C4-2B (cell line): ENCODE results near the gene TMEM270.

Experiments used
- ZFX ChIP-seq: fragments of 450-650 bp; IDR thresholded peaks from 2 replicates; pipeline ENCODE4 v1.6.1; 2017
- TF ChIP-seq, protein P1 (sequence below): fragments of 450-650 bp; conservative IDR thresholded peaks from 2 replicates; pipeline ENCODE4 v1.5.1; 2017; ENCODE audit warnings: mild to moderate bottlenecking

DNA sequence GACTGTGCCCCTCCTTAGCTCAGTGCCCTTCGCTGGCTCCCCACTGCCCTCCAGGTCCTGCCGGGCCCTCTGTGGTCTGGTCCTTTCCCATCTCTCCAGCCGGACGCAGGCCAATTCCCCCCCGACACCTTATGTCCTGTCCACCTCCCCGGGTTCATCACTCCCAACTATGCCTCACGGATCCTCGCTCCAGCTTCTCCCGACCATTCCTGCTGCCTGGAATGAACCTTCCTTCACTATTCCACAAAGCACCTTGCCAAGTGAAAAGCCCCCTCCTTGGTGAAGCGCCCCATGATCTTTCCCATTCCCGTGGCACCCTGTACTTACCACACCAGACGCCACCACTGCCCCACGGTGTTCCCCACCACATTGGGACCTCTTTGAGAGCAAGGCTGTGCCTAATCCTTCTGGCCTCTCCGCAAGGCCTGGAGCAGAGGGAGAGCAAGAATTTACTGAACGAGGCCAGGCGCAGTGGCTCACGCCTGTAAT lies 47.2 kb downstream of the TMEM270 start:
- TF ChIP-seq, protein P1, sequence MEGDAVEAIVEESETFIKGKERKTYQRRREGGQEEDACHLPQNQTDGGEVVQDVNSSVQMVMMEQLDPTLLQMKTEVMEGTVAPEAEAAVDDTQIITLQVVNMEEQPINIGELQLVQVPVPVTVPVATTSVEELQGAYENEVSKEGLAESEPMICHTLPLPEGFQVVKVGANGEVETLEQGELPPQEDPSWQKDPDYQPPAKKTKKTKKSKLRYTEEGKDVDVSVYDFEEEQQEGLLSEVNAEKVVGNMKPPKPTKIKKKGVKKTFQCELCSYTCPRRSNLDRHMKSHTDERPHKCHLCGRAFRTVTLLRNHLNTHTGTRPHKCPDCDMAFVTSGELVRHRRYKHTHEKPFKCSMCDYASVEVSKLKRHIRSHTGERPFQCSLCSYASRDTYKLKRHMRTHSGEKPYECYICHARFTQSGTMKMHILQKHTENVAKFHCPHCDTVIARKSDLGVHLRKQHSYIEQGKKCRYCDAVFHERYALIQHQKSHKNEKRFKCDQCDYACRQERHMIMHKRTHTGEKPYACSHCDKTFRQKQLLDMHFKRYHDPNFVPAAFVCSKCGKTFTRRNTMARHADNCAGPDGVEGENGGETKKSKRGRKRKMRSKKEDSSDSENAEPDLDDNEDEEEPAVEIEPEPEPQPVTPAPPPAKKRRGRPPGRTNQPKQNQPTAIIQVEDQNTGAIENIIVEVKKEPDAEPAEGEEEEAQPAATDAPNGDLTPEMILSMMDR: no peak
- TF ChIP-seq ZFX: no peak
